Mesothelial cell of epicardium (in vitro differentiated cells): ENCODE results near the gene LRRN3. TPM values are rescaled to one million over a fixed set of nuclear protein-coding genes. Genes with fewer than 3 reads are reported as not detected.
A peak's percentile ranks its signal among the peaks of the same experiment; 100 is the strongest.

Source experiments
- DNase-seq, 2 experiments: peaks; one replicate each; pipeline ENCODE4 v3.0.0; 2021; ENCODE audit warnings: low spot score in 2 of 2; ENCODE audit not compliant: unreplicated experiment in 2 of 2
- H3K27ac Mint-ChIP-seq: 2 replicates; pipeline ENCODE4 v1.8.0; 2021; ENCODE audit warnings: mixed read lengths
- H3K27me3 Mint-ChIP-seq: 2 replicates; pipeline ENCODE4 v1.8.0; 2021; ENCODE audit warnings: low read depth, mixed read lengths
- H3K36me3 Mint-ChIP-seq: 2 replicates; pipeline ENCODE4 v1.8.0; 2021; ENCODE audit warnings: mixed read lengths
- H3K4me1 Mint-ChIP-seq: 2 replicates; pipeline ENCODE4 v1.8.0; 2021; ENCODE audit warnings: mixed read lengths
- H3K4me3 Mint-ChIP-seq: 2 replicates; pipeline ENCODE4 v1.8.0; 2021; ENCODE audit warnings: mild to moderate bottlenecking, moderate library complexity, mixed read lengths
- H3K9me3 Mint-ChIP-seq: 2 replicates; pipeline ENCODE4 v1.8.0; 2021; ENCODE audit warnings: mixed read lengths
- CTCF ChIP-seq: fragments of 200-600 bp; sonication (generic); IDR thresholded peaks from one replicate; pipeline ENCODE4 v1.5.0; 2021; ENCODE audit warnings: antibody characterized with exemption; ENCODE audit not compliant: unreplicated experiment
- total RNA-seq: library from RNA; stranded (reverse); gene quantifications from 3 replicates; pipeline ENCODE4 v1.2.1, GENCODE V29; 2021

The LRRN3 gene
- total RNA-seq, 1 donor from 2014 or later: 9.4 TPM

GRCh38 chr7:111173990-111174389 is 83.1 kb downstream of the LRRN3 start:
- Mint-ChIP-seq H3K9me3 (peaks cover 20% of the 10 kb centered on the region), H3K36me3 (peaks cover 14% of the 10 kb centered on the region), H3K4me3 (no peak overlapping the region), H3K4me1 (peaks cover 21% of the 10 kb centered on the region), H3K27me3 (no peaks in the 10 kb centered on the region), H3K27ac (no peak overlapping the region)
- no peak for DNase-seq
- no peak for TF ChIP-seq CTCF

- TF ChIP-seq CTCF: no peak
- Mint-ChIP-seq H3K4me1 (peaks cover 21% of the 10 kb centered on the region), H3K36me3 (peaks cover 14% of the 10 kb centered on the region), H3K27me3 (no peaks in the 10 kb centered on the region), H3K9me3 (peaks cover 20% of the 10 kb centered on the region), H3K27ac (peak overlapping the region; percentile 10), H3K4me3 (no peak overlapping the region)
- DNase-seq: no peak
Measured at GRCh38 chr7:111174510-111174909, 83.6 kb downstream of the LRRN3 start.
